T47D (cell line): ENCODE results near the gene UBE2D1.

Source experiments
- DNase-seq, 2 experiments: peaks; one replicate each; pipeline versions ENCODE4 v3.0.0 to v3.0.0-alpha.2; 2011 to 2012; ENCODE audit warnings: low read depth in 1 of 2, low spot score in 1 of 2
- JUND ChIP-seq: IDR thresholded peaks from 2 replicates; pipeline ENCODE4 v1.6.1; 2012; ENCODE audit warnings: low read depth
- in situ Hi-C: cut with HindIII; loops from 2 replicates; pipeline ENCODE4 v1.10.0; 2016; ENCODE audit warnings: low sequenced_read_pairs, low pct_unique_long_range_greater_than_20kb

Gene UBE2D1

GRCh38 chr10:58320351-58321049 lies 14.3 kb upstream of the UBE2D1 start:
- in situ Hi-C loops: no loop called here
- no peak for DNase-seq
- no peak for TF ChIP-seq JUND

- TF ChIP-seq JUND: no peak
- in situ Hi-C loops: no loop called here
- DNase-seq: no peak
Observed at GRCh38 chr10:58322072-58322834, 12.6 kb upstream of the UBE2D1 start.

DNA sequence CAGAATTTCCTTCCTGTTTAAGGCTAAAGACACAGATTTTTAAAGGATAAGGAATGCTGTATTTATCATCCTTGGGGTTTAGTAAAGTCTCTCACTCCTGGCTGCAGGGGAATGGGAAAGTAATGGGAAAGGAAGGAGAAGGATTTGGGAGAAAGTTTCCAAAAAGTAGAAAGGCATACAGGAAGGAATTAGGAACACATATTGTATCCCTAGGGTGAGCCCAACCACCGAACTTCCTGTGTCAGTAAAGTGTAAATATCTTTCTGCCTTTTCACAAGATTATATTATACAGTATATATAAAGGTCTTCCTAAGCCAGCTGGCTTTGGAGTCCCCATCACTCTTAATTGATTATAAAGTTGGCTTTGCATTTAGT lies 12.0 kb upstream of the UBE2D1 start:
- no peak for DNase-seq
- no peak for TF ChIP-seq JUND
- in situ Hi-C loops: no loop called here

DNA sequence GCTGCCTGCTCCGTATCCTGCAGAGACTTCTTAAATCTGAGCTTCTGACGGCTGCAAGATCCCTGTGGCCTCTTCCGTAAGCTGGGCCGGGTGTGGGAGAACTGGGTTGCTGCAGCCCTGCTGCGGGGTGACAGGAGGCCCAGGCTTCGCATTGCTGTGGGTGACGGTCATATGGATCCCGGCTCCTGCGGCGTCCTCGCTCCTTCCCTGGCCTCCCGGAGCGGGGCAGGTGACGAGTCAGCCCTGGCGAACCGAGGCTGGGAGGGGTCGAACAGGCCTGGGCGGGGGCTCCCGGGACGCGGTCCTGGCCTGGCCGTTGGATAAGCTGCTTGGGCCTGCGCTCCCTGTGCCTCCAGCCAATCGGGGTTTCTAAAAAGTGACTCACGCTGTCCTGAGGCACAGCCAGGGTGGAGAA lies 7.8 kb upstream of the UBE2D1 start:
- in situ Hi-C loops: no loop called here
- TF ChIP-seq JUND: no peak
- DNase-seq: no peak

GRCh38 chr10:58328233-58328632 lies 6.6 kb upstream of the UBE2D1 start:
- in situ Hi-C loops: no loop called here

GRCh38 chr10:58330431-58330830 lies 4.4 kb upstream of the UBE2D1 start:
- TF ChIP-seq JUND: no peak
- DNase-seq: no peak
- in situ Hi-C loops: no loop called here

More at GRCh38 chr10:58328233-58328632, 6.6 kb upstream of the UBE2D1 start:
- DNase-seq: no peak
- TF ChIP-seq JUND: no peak

DNA sequence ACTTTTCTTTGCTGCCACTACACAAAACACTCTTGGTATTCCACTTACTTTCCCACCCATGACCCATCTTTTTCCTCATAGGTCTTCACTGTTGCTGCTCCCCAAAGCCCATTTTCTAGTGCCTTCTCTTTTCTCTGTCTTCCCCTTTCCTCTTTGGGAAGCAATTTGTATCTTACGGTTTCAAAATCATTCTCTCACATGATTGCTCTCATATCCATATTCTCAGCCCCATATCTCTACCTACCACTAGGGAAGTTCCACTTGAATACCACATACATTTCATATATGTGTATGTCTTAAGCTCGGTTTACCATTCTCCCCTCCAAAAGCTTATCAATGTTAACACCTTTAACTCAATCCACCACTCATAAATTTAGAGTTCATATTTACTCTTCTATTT lies 3.2 kb upstream of the UBE2D1 start:
- no peak for DNase-seq
- in situ Hi-C loops: no loop called here

GRCh38 chr10:58335306-58336005 lies 650 bp downstream of the UBE2D1 start:
- no peak for TF ChIP-seq JUND
- in situ Hi-C loops: no loop called here
- DNase-seq: peak; percentile 34 to 38

More for the DNA sequence above, 3.2 kb upstream of the UBE2D1 start:
- TF ChIP-seq JUND: no peak

DNA sequence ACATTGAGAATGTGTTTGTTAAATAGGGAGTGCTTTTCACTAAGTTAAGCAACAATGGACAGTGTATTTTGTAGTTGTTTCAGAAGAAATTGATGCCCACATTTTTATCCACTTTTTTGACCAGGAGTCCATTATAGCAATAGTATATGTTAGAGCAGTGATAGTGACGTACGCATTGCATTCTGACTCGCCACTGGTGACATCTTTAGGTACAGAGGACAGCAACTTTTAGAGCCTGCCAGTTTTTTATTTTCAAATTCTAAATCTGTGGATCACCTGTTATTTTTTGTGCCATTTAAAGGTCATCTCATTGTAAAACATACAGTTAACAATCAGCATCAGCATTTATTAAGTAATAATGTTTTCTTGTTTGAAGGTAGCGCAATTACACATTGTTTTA lies 1.4 kb downstream of the UBE2D1 start:
- no peak for DNase-seq
- no peak for TF ChIP-seq JUND

GRCh38 chr10:58341422-58341821 lies 6.6 kb downstream of the UBE2D1 start:
- TF ChIP-seq JUND: no peak
- in situ Hi-C loops: no loop called here
- DNase-seq: no peak

More for the DNA sequence above, 1.4 kb downstream of the UBE2D1 start:
- in situ Hi-C loops: no loop called here

DNA sequence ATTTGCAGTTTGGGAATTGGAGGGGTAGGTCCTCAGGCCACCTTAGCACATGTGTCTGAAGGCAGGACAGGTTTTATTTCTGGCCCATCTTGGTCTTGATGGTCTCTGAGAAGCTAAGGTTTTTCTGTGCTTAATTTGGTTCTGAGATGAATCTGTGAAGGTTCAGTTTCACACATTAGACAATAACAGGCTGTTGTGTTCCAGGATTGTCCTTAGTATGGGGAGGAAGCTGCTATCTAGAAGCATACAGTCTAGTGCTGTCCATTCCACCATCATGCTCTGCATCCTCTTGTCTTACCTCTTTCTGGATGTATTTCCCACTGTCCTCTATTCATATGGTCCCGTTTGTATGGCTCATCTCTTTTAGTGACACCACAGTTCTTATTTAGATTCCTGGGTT lies 7.1 kb downstream of the UBE2D1 start:
- DNase-seq: no peak
- TF ChIP-seq JUND: no peak
- in situ Hi-C loops: no loop called here

GRCh38 chr10:58347967-58348366 lies 13.2 kb downstream of the UBE2D1 start:
- DNase-seq: no peak
- in situ Hi-C loops: no loop called here
- TF ChIP-seq JUND: no peak

GRCh38 chr10:58348571-58349033 lies 13.8 kb downstream of the UBE2D1 start:
- DNase-seq: peak in 1 of 2 experiments; percentile 11
- in situ Hi-C loops: no loop called here
- no peak for TF ChIP-seq JUND
